GF-D8 (cell line): ENCODE data around the gene PRICKLE4.
A peak's percentile ranks its signal among the peaks of the same experiment; 100 is the strongest.

ENCODE experiments used
- DNase-seq: peaks from one replicate; lab custom pipeline; 2025; lab: John Stamatoyannopoulos, UW

PRICKLE4 gene

GRCh38 chr6:41780551-41781365 lies at the start of gene PRICKLE4:
Gene PRICKLE4, plus strand, starts transcription at chr6:41780782. Its CDS starts 2,692 bp downstream, at chr6:41783474.
- no peak for DNase-seq

- DNase-seq: no peak
Observed at GRCh38 chr6:41731561-41732086, 49.0 kb upstream of the PRICKLE4 start.

GRCh38 chr6:41732149-41732548 lies 48.4 kb upstream of the PRICKLE4 start:
- DNase-seq: no peak

GRCh38 chr6:41732591-41733359 lies 47.8 kb upstream of the PRICKLE4 start:
- DNase-seq: no peak

- no peak for DNase-seq
Observed at GRCh38 chr6:41733360-41733706, 47.2 kb upstream of the PRICKLE4 start.

- DNase-seq: no peak
Observed at GRCh38 chr6:41733707-41734665, 46.6 kb upstream of the PRICKLE4 start.

GRCh38 chr6:41734666-41735426 lies 45.7 kb upstream of the PRICKLE4 start:
- peak; percentile 6 for DNase-seq

- DNase-seq: peak; percentile 61
Observed at GRCh38 chr6:41735427-41736185, 45.0 kb upstream of the PRICKLE4 start, which contains the start of gene TFEB. Gene TFEB, minus strand, starts transcription at chr6:41735608. Its CDS starts 44,395 bp downstream, at chr6:41691213.

- DNase-seq: no peak
Observed at GRCh38 chr6:41736186-41736733, 44.3 kb upstream of the PRICKLE4 start.

- no peak for DNase-seq
Observed at GRCh38 chr6:41736800-41737555, 43.6 kb upstream of the PRICKLE4 start.

GRCh38 chr6:41737591-41738130 lies 42.9 kb upstream of the PRICKLE4 start:
- no peak for DNase-seq

GRCh38 chr6:41739041-41739440 lies 41.5 kb upstream of the PRICKLE4 start:
- DNase-seq: no peak

GRCh38 chr6:41740366-41741162 lies 40.0 kb upstream of the PRICKLE4 start:
- no peak for DNase-seq

- DNase-seq: no peak
Observed at GRCh38 chr6:41741625-41742490, 38.7 kb upstream of the PRICKLE4 start.

- no peak for DNase-seq
Observed at GRCh38 chr6:41743406-41744235, 37.0 kb upstream of the PRICKLE4 start.

GRCh38 chr6:41744236-41744787 lies 36.3 kb upstream of the PRICKLE4 start:
- no peak for DNase-seq
